ENCODE data around the gene SLC25A40. TPM values are rescaled to one million over a fixed set of nuclear protein-coding genes. Genes with fewer than 3 reads are reported as not detected.
A peak's percentile ranks its signal among the peaks of the same experiment; 100 is the strongest.
"Not testable (repeated sequence)": the region's sequence is repeated elsewhere in the genome, so short reads cannot be mapped to it uniquely, and the experiment has no call there.

The SLC25A40 gene, protein sequence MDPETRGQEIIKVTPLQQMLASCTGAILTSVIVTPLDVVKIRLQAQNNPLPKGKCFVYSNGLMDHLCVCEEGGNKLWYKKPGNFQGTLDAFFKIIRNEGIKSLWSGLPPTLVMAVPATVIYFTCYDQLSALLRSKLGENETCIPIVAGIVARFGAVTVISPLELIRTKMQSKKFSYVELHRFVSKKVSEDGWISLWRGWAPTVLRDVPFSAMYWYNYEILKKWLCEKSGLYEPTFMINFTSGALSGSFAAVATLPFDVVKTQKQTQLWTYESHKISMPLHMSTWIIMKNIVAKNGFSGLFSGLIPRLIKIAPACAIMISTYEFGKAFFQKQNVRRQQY
- total RNA-seq = 48.7 and 49.3 TPM in 2 replicates

GRCh38 chr7:87876040-87876868 lies at the start of gene SLC25A40, which contains the start of gene DBF4:
Gene SLC25A40, minus strand, starts transcription at chr7:87876360. Its CDS starts 17,633 bp downstream, at chr7:87858727.
Gene DBF4, plus strand, starts transcription at chr7:87876493. Its CDS starts 240 bp downstream, at chr7:87876733.
- Mint-ChIP-seq H3K27me3 (ENCODE audit: low read depth) (no peaks in the 10 kb centered on the region), H3K36me3 (ENCODE audit: low read depth) (peaks cover 64% of the 10 kb centered on the region), H3K4me1 (ENCODE audit: low read depth) (peaks cover 49% of the 10 kb centered on the region), H3K4me3 (ENCODE audit: low read depth) (peak within 1 kb of the TSS; percentile 96), H3K9me3 (peaks cover 23% of the 10 kb centered on the region), H3K27ac (peak within 1 kb of the TSS; percentile 97)
- DNase-seq (ENCODE audit: low spot score) = peak; percentile 96
- intact Hi-C loops (cut with micrococcal nuclease) = loop anchor here (1.0 to 10.0 kb wide), 7 partner anchors 58 to 721 kb away; partner anchors contain the start of genes ADAM22, CROT, DMTF1 and RUNDC3B

DNA sequence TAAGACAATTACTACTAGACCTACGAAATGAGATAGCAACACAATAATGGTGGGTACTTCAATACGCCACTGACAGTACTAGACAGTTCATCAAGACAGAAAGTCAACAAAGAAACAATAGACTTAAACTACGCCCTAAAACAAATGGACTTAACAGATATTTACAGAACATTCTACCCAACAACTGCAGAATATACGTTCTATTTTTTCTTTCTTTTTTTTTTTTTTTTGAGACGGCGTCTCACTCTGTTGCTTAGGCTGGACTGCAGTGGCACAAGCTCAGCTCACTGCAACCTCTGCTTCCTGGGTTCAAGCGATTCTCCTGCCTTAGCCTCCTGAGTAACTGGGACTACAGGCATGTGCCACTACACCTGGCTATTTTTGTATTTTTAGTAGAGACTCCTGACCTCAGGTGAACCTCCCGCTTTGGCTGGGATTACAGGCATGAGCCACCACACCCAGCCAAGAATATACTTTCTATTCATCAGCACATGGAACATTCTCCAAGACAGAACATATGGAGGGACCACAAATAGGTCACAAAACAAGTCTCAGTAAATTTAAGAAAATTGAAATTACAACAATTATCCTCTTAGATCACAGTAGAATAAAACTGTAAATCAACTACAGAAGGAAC lies 46.7 kb upstream of the SLC25A40 start:
- H3K9me3 Mint-ChIP-seq; H3K27ac Mint-ChIP-seq; intact Hi-C loops (cut with micrococcal nuclease); H3K36me3 Mint-ChIP-seq (ENCODE audit: low read depth); H3K4me3 Mint-ChIP-seq (ENCODE audit: low read depth); H3K4me1 Mint-ChIP-seq (ENCODE audit: low read depth); DNase-seq (ENCODE audit: low spot score); H3K27me3 Mint-ChIP-seq (ENCODE audit: low read depth): not testable (repeated sequence)

DNA sequence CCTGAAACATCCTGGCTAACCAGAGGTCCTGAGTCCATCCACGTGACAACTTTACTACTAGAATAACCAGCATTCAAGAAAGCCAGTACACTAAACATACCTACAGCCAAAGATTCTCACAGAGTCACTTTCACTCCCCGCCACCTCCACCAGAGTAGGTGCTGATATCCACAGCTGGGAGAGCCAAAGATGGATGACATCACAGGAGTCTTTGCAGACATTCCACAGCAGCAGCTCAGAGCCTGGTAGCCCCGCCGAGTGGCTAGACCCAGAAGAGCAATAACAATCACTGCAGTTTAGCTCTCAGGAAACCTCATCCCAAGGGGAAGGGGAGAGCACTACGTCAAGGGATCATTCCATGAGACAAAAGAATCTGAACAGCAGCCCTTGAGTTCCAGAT lies 44.4 kb upstream of the SLC25A40 start:
- DNase-seq (ENCODE audit: low spot score) = no peak
- intact Hi-C loops (cut with micrococcal nuclease) = no loop called here
- Mint-ChIP-seq H3K4me3 (ENCODE audit: low read depth) (no peak overlapping the region), H3K9me3 (no peaks in the 10 kb centered on the region), H3K27ac (no peak overlapping the region), H3K27me3 (ENCODE audit: low read depth) (peaks cover 11% of the 10 kb centered on the region), H3K36me3 (ENCODE audit: low read depth) (no peaks in the 10 kb centered on the region), H3K4me1 (ENCODE audit: low read depth) (no peaks in the 10 kb centered on the region)

- Mint-ChIP-seq H3K9me3 (no peaks in the 10 kb centered on the region), H3K4me1 (ENCODE audit: low read depth) (no peaks in the 10 kb centered on the region), H3K27ac (no peak overlapping the region), H3K4me3 (ENCODE audit: low read depth) (no peak overlapping the region), H3K27me3 (ENCODE audit: low read depth) (peaks cover 11% of the 10 kb centered on the region), H3K36me3 (ENCODE audit: low read depth) (no peaks in the 10 kb centered on the region)
- no peak for DNase-seq (ENCODE audit: low spot score)
- intact Hi-C loops (cut with micrococcal nuclease) = no loop called here
Observed at GRCh38 chr7:87919875-87920274, 43.7 kb upstream of the SLC25A40 start.

- no peak overlapping the region for H3K27ac Mint-ChIP-seq
- no peaks in the 10 kb centered on the region for H3K36me3 Mint-ChIP-seq (ENCODE audit: low read depth)
- no peak for DNase-seq (ENCODE audit: low spot score)
- intact Hi-C loops (cut with micrococcal nuclease) = no loop called here
- H3K27me3 Mint-ChIP-seq (ENCODE audit: low read depth) = peaks cover 13% of the 10 kb centered on the region
- H3K4me1 Mint-ChIP-seq (ENCODE audit: low read depth) = no peaks in the 10 kb centered on the region
- H3K9me3 Mint-ChIP-seq = no peaks in the 10 kb centered on the region
- H3K4me3 Mint-ChIP-seq (ENCODE audit: low read depth) = no peak overlapping the region
Observed at GRCh38 chr7:87918740-87919139, 42.6 kb upstream of the SLC25A40 start.

- Mint-ChIP-seq H3K4me3 (ENCODE audit: low read depth) (no peak overlapping the region), H3K36me3 (ENCODE audit: low read depth) (peaks cover 14% of the 10 kb centered on the region), H3K9me3 (no peaks in the 10 kb centered on the region), H3K27ac (no peak overlapping the region), H3K4me1 (ENCODE audit: low read depth) (no peaks in the 10 kb centered on the region), H3K27me3 (ENCODE audit: low read depth) (peaks cover 6% of the 10 kb centered on the region)
- DNase-seq (ENCODE audit: low spot score) = no peak
- intact Hi-C loops (cut with micrococcal nuclease) = no loop called here
Observed at GRCh38 chr7:87912121-87912520, 36.0 kb upstream of the SLC25A40 start.

DNA sequence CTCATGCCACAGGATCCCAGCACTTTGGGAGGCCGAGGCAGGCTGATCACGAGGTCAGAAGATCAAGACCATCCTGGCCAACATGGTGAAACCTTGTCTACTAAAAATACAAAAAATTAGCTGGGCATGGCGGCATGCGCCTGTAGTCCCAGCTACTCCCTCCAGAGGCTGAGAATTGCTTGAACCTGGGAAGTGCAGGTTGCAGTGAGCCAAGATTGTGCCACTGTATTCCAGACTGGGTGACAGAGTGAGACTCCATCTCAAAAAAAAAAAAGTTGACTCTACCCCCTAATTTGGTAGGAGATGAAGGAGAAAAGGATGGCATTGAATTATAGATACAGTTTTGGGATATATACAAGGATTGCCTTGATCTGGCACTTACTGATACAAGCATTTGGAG lies 32.7 kb upstream of the SLC25A40 start:
- H3K27me3 Mint-ChIP-seq (ENCODE audit: low read depth); DNase-seq (ENCODE audit: low spot score); H3K4me1 Mint-ChIP-seq (ENCODE audit: low read depth); H3K27ac Mint-ChIP-seq; intact Hi-C loops (cut with micrococcal nuclease); H3K9me3 Mint-ChIP-seq; H3K4me3 Mint-ChIP-seq (ENCODE audit: low read depth): not testable (repeated sequence)
- H3K36me3 Mint-ChIP-seq (ENCODE audit: low read depth) = peaks cover 31% of the 10 kb centered on the region

DNA sequence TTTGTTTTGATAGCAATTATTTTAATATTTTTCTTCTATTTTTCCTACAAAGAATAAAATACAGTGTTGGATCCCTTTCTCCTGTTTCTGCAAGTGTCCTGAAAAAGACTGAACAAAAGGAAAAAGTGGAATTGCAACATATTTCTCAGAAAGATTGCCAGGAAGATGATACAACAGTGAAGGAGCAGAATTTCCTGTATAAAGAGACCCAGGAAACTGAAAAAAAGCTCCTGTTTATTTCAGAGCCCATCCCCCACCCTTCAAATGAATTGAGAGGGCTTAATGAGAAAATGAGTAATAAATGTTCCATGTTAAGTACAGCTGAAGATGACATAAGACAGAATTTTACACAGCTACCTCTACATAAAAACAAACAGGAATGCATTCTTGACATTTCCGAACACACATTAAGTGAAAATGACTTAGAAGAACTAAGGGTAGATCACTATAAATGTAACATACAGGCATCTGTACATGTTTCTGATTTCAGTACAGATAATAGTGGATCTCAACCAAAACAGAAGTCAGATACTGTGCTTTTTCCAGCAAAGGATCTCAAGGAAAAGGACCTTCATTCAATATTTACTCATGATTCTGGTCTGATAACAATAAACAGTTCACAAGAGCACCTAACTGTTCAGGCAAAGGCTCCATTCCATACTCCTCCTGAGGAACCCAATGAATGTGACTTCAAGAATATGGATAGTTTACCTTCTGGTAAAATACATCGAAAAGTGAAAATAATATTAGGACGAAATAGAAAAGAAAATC lies 31.2 kb upstream of the SLC25A40 start:
- H3K9me3 Mint-ChIP-seq; H3K27ac Mint-ChIP-seq; H3K4me3 Mint-ChIP-seq (ENCODE audit: low read depth); intact Hi-C loops (cut with micrococcal nuclease); H3K4me1 Mint-ChIP-seq (ENCODE audit: low read depth); DNase-seq (ENCODE audit: low spot score); H3K27me3 Mint-ChIP-seq (ENCODE audit: low read depth): not testable (repeated sequence)
- H3K36me3 Mint-ChIP-seq (ENCODE audit: low read depth) = peaks cover 37% of the 10 kb centered on the region

DNA sequence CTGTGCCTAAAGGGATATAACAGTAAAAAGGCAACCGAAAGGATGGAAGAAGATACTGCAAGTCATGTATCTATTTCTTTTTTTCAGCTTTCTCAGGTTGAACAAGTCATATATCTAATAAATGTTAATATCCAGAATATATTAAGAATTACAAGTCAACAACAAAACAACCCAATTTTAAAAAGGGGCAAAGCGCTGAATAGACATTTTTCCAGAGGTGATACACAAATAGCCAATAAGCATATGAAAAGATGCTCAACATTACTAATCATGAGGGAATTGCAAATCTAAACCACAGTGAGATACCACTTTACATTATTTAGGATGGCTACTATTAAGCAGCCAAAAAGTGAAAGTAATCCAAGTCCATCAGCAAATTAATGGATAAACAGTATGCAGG lies 23.1 kb upstream of the SLC25A40 start:
- Mint-ChIP-seq H3K9me3 (no peaks in the 10 kb centered on the region), H3K27me3 (ENCODE audit: low read depth) (no peaks in the 10 kb centered on the region), H3K4me1 (ENCODE audit: low read depth) (peaks cover 21% of the 10 kb centered on the region), H3K36me3 (ENCODE audit: low read depth) (peaks cover 74% of the 10 kb centered on the region), H3K4me3 (ENCODE audit: low read depth) (no peak overlapping the region), H3K27ac (no peak overlapping the region)
- intact Hi-C loops (cut with micrococcal nuclease) = no loop called here
- no peak for DNase-seq (ENCODE audit: low spot score)

DNA sequence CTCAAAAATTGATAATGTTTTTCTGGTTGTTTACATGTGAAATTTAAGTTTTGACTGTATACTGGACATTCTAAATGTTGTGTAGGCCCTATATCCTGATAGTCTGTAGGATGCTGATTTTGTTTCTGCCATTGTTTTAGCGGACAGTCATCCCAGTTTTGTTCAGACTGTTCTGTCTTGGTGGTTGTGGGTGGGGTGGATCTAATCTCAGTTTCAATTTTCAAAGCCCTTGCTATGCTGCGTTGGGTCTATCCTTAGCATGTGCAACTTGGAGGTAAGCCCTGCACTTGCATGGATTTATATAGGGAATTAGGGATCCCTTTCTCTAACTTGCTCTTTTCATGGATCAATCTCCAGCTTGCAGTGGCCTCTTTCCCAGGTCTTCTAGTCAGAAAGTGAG lies 19.2 kb upstream of the SLC25A40 start:
- Mint-ChIP-seq H3K27me3 (ENCODE audit: low read depth) (no peaks in the 10 kb centered on the region), H3K4me3 (ENCODE audit: low read depth) (no peak overlapping the region), H3K36me3 (ENCODE audit: low read depth) (peaks cover 75% of the 10 kb centered on the region), H3K27ac (no peak overlapping the region), H3K9me3 (no peaks in the 10 kb centered on the region), H3K4me1 (ENCODE audit: low read depth) (peaks cover 31% of the 10 kb centered on the region)
- no peak for DNase-seq (ENCODE audit: low spot score)
- intact Hi-C loops (cut with micrococcal nuclease) = no loop called here

DNA sequence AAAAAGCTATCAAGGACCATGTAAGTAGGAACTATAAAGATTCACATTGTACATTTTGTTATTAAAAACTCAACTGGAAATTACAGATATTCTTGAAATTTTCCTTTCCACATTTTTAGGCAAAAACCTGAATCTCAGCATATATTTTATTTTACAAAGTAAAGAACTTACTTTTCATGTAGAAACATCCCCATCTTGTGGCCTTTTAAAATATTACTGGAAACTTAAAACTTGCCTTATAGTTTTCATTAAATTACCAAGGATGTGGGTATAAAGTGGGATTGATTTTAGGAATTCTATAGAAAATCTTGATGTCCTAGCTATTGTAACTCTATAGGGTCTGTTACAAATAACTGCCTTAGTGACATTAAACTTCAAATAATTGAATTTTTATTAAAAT lies 10.7 kb upstream of the SLC25A40 start:
- Mint-ChIP-seq H3K4me1 (ENCODE audit: low read depth) (peaks cover 32% of the 10 kb centered on the region), H3K27me3 (ENCODE audit: low read depth) (no peaks in the 10 kb centered on the region), H3K27ac (no peak overlapping the region), H3K9me3 (no peaks in the 10 kb centered on the region), H3K4me3 (ENCODE audit: low read depth) (no peak overlapping the region), H3K36me3 (ENCODE audit: low read depth) (peaks cover 66% of the 10 kb centered on the region)
- DNase-seq (ENCODE audit: low spot score) = no peak
- intact Hi-C loops (cut with micrococcal nuclease) = loop anchor here (1.0 kb wide), 1 partner anchor 89 kb away; no protein-coding TSS in a partner anchor

DNA sequence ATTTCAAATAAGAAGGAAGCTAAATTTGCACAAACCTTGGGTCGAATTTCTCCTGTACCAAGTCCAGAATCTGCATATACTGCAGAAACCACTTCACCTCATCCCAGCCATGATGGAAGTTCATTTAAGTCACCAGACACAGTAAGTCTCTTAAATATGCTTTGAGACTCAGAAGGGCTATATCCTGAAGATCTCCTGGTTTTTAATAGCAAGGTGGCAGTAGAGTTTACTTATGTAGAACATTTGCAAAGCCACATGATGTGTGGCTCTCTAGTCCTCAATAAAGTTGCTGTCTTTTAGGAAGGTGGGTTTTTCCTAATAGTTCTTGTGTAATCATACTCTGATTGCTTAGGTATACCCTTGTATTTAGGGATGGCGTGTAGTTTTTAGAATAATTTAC lies 8.9 kb upstream of the SLC25A40 start:
- H3K36me3 Mint-ChIP-seq (ENCODE audit: low read depth) = peaks cover 72% of the 10 kb centered on the region
- intact Hi-C loops (cut with micrococcal nuclease) = no loop called here

More for the DNA sequence above, 8.9 kb upstream of the SLC25A40 start:
- H3K27me3 Mint-ChIP-seq (ENCODE audit: low read depth) = no peaks in the 10 kb centered on the region
- DNase-seq (ENCODE audit: low spot score) = no peak
- H3K9me3 Mint-ChIP-seq = no peaks in the 10 kb centered on the region
- H3K27ac Mint-ChIP-seq = no peak overlapping the region
- H3K4me1 Mint-ChIP-seq (ENCODE audit: low read depth) = peaks cover 36% of the 10 kb centered on the region
- H3K4me3 Mint-ChIP-seq (ENCODE audit: low read depth) = no peak overlapping the region

All from activated T-helper 2 cell treated with anti-CD3 and anti-CD28 coated beads, Interferon-gamma antibody, Interleukin-2, Interleukin-4, amounts not matched to agents 10 μg/mL and 5 μg/mL and 100 μg/mL, durations not matched to agents 14 hours and 24 hours and 36 hours (primary cell).